ENCODE data around the gene DEPP1.

GRCh38 chr10:44977287-44978212, 1.1 kb downstream of the DEPP1 start:
- TF ChIP-seq GATA3 (IDR thresholded peaks at IDR 0.05; ENCODE audit: low read depth, low read length) (no peak), GATA2 (IDR thresholded peaks at IDR 0.05; ENCODE audit: low read depth, low read length) (no peak)
